ENCODE results near the gene PHF12. TPM values are rescaled to one million over a fixed set of nuclear protein-coding genes. Genes with fewer than 3 reads are reported as not detected.
A peak's percentile ranks its signal among the peaks of the same experiment; 100 is the strongest.

The PHF12 gene
- total and polyA plus RNA-seq, 3 experiments from 2014 or later = 11.6 to 62.1 (median 58.1) TPM

GRCh38 chr17:28972437-28972836 is 21.1 kb upstream of the PHF12 start:
- no peak for DNase-seq
- H3K4me3 Mint-ChIP-seq = no peak overlapping the region
- H3K4me3 ChIP-seq (ENCODE audit: low read length) = no peak overlapping the region
- H3K27me3 ChIP-seq (ENCODE audit: insufficient read depth, low read length, poor library complexity, severe bottlenecking) = no peaks in the 10 kb centered on the region
- H3K9me3 Mint-ChIP-seq = no peaks in the 10 kb centered on the region
- H3K27ac ChIP-seq (ENCODE audit: low read depth, low read length) = no peak overlapping the region
- no peaks in the 10 kb centered on the region for H3K36me3 ChIP-seq (ENCODE audit: insufficient read depth, low read length)
- no peaks in the 10 kb centered on the region for H3K4me1 Mint-ChIP-seq
- no peaks in the 10 kb centered on the region for H3K4me1 ChIP-seq (ENCODE audit: insufficient read depth, low read length)
- H3K9me3 ChIP-seq (ENCODE audit: low read length) = no peaks in the 10 kb centered on the region
- H3K36me3 Mint-ChIP-seq = no peaks in the 10 kb centered on the region
- CTCF ChIA-PET = interaction anchor here (1.2 to 1.7 kb wide), 2 partner anchors 144 kb away, joined by 4 to 10 read pairs; no protein-coding TSS in a partner anchor
- POLR2A ChIA-PET = no interaction called here
- peak overlapping the region in 2 of 8 donors; percentile 16 to 58 for H3K27ac Mint-ChIP-seq
- peaks cover 4 to 9% of the 10 kb centered on the region in 2 donors for H3K27me3 Mint-ChIP-seq

- Histone ChIP-seq H3K27ac (ENCODE audit: low read depth, low read length) (no peak overlapping the region), H3K27me3 (ENCODE audit: insufficient read depth, low read length, poor library complexity, severe bottlenecking) (no peaks in the 10 kb centered on the region), H3K4me3 (ENCODE audit: low read length) (no peak overlapping the region), H3K4me1 (ENCODE audit: insufficient read depth, low read length) (no peaks in the 10 kb centered on the region), H3K9me3 (ENCODE audit: low read length) (no peaks in the 10 kb centered on the region), H3K36me3 (ENCODE audit: insufficient read depth, low read length) (no peaks in the 10 kb centered on the region)
- Mint-ChIP-seq H3K27ac (peak overlapping the region in 3 of 8 donors; percentile 21 to 56 (median 55)), H3K27me3 (peaks cover 4 to 9% of the 10 kb centered on the region in 2 donors), H3K4me3 (no peak overlapping the region), H3K9me3 (no peaks in the 10 kb centered on the region), H3K4me1 (no peaks in the 10 kb centered on the region), H3K36me3 (no peaks in the 10 kb centered on the region)
- ChIA-PET POLR2A (no interaction called here), CTCF (interaction anchor here (4.2 kb wide), 1 partner anchor 146 kb away, joined by 18 read pairs; no protein-coding TSS in a partner anchor)
- DNase-seq = no peak
Observed at GRCh38 chr17:28970879-28971278, 19.6 kb upstream of the PHF12 start.

- POLR2A ChIA-PET = no interaction called here
- no peaks in the 10 kb centered on the region for H3K36me3 Mint-ChIP-seq
Observed at GRCh38 chr17:28969706-28970393, 18.5 kb upstream of the PHF12 start.

GRCh38 chr17:28968914-28969295 is 17.6 kb upstream of the PHF12 start:
- POLR2A ChIA-PET = no interaction called here
- H3K9me3 Mint-ChIP-seq = no peaks in the 10 kb centered on the region
- no peaks in the 10 kb centered on the region for H3K9me3 ChIP-seq (ENCODE audit: low read length)
- H3K4me3 Mint-ChIP-seq = no peak overlapping the region
- no peaks in the 10 kb centered on the region for H3K27me3 ChIP-seq (ENCODE audit: insufficient read depth, low read length, poor library complexity, severe bottlenecking)
- H3K36me3 Mint-ChIP-seq = no peaks in the 10 kb centered on the region
- no peak overlapping the region for H3K27ac ChIP-seq (ENCODE audit: low read depth, low read length)
- H3K4me3 ChIP-seq (ENCODE audit: low read length) = no peak overlapping the region
- no peaks in the 10 kb centered on the region for H3K4me1 ChIP-seq (ENCODE audit: insufficient read depth, low read length)
- peaks cover 4 to 21% of the 10 kb centered on the region in 2 donors for H3K27me3 Mint-ChIP-seq
- peaks cover 0 to 3% (median 0%) of the 10 kb centered on the region in 3 donors for H3K4me1 Mint-ChIP-seq
- peak overlapping the region in 2 of 8 donors; percentile 5 to 38 for H3K27ac Mint-ChIP-seq
- H3K36me3 ChIP-seq (ENCODE audit: insufficient read depth, low read length) = no peaks in the 10 kb centered on the region
- DNase-seq = no peak
- CTCF ChIA-PET = interaction anchor here (2.4 to 4.2 kb wide), 2 partner anchors 143 to 148 kb away, joined by 9 to 18 read pairs; no protein-coding TSS in a partner anchor

More at GRCh38 chr17:28969706-28970393, 18.5 kb upstream of the PHF12 start:
- H3K9me3 ChIP-seq (ENCODE audit: low read length) = no peaks in the 10 kb centered on the region
- no peaks in the 10 kb centered on the region for H3K4me1 ChIP-seq (ENCODE audit: insufficient read depth, low read length)
- Mint-ChIP-seq H3K4me1 (peaks cover 0 to 3% (median 0%) of the 10 kb centered on the region in 3 donors), H3K27ac (peak overlapping the region in 1 of 8 donors; percentile 34), H3K9me3 (no peaks in the 10 kb centered on the region), H3K27me3 (peaks cover 4 to 13% of the 10 kb centered on the region in 2 donors), H3K4me3 (no peak overlapping the region)
- H3K36me3 ChIP-seq (ENCODE audit: insufficient read depth, low read length) = no peaks in the 10 kb centered on the region
- H3K27me3 ChIP-seq (ENCODE audit: insufficient read depth, low read length, poor library complexity, severe bottlenecking) = no peaks in the 10 kb centered on the region
- no peak overlapping the region for H3K27ac ChIP-seq (ENCODE audit: low read depth, low read length)
- no peak overlapping the region for H3K4me3 ChIP-seq (ENCODE audit: low read length)
- CTCF ChIA-PET = interaction anchor here (2.4 to 4.2 kb wide), 2 partner anchors 142 to 147 kb away, joined by 9 to 18 read pairs; no protein-coding TSS in a partner anchor
- no peak for DNase-seq

- DNase-seq = no peak
- H3K9me3 ChIP-seq (ENCODE audit: low read length) = no peaks in the 10 kb centered on the region
- POLR2A ChIA-PET = no interaction called here
- H3K4me3 ChIP-seq (ENCODE audit: low read length) = no peak overlapping the region
- Mint-ChIP-seq H3K4me3 (no peak overlapping the region), H3K4me1 (peaks cover 0 to 3% (median 0%) of the 10 kb centered on the region in 3 donors), H3K27ac (peak overlapping the region in 1 of 8 donors; percentile 38), H3K9me3 (no peaks in the 10 kb centered on the region), H3K36me3 (no peaks in the 10 kb centered on the region), H3K27me3 (peaks cover 4 to 26% of the 10 kb centered on the region in 2 donors)
- no peaks in the 10 kb centered on the region for H3K36me3 ChIP-seq (ENCODE audit: insufficient read depth, low read length)
- no peaks in the 10 kb centered on the region for H3K27me3 ChIP-seq (ENCODE audit: insufficient read depth, low read length, poor library complexity, severe bottlenecking)
- H3K4me1 ChIP-seq (ENCODE audit: insufficient read depth, low read length) = no peaks in the 10 kb centered on the region
- CTCF ChIA-PET = interaction anchor here (2.4 to 4.2 kb wide), 2 partner anchors 144 to 148 kb away, joined by 9 to 18 read pairs; no protein-coding TSS in a partner anchor
- H3K27ac ChIP-seq (ENCODE audit: low read depth, low read length) = no peak overlapping the region
Observed at GRCh38 chr17:28968231-28968913, 17.1 kb upstream of the PHF12 start.

- Histone ChIP-seq H3K4me1 (ENCODE audit: insufficient read depth, low read length) (no peaks in the 10 kb centered on the region), H3K27ac (ENCODE audit: low read depth, low read length) (no peak overlapping the region), H3K4me3 (ENCODE audit: low read length) (no peak overlapping the region), H3K36me3 (ENCODE audit: insufficient read depth, low read length) (no peaks in the 10 kb centered on the region), H3K9me3 (ENCODE audit: low read length) (no peaks in the 10 kb centered on the region), H3K27me3 (ENCODE audit: insufficient read depth, low read length, poor library complexity, severe bottlenecking) (no peaks in the 10 kb centered on the region)
- POLR2A ChIA-PET = no interaction called here
- peaks cover 0 to 3% (median 0%) of the 10 kb centered on the region in 3 donors for H3K4me1 Mint-ChIP-seq
- H3K9me3 Mint-ChIP-seq = no peaks in the 10 kb centered on the region
- no peak overlapping the region for H3K4me3 Mint-ChIP-seq
- H3K27ac Mint-ChIP-seq = no peak overlapping the region
- peaks cover 0 to 2% (median 0%) of the 10 kb centered on the region in 3 donors for H3K36me3 Mint-ChIP-seq
- CTCF ChIA-PET = interaction anchor here (0.9 to 4.2 kb wide), 2 partner anchors 144 to 149 kb away, joined by 3 to 18 read pairs; no protein-coding TSS in a partner anchor
- DNase-seq = peak in 1 of 5 donors; percentile 18
- peaks cover 8 to 26% of the 10 kb centered on the region in 2 donors for H3K27me3 Mint-ChIP-seq
Observed at GRCh38 chr17:28967221-28968135, 16.2 kb upstream of the PHF12 start.

- Mint-ChIP-seq H3K9me3 (no peaks in the 10 kb centered on the region), H3K4me3 (no peak overlapping the region), H3K4me1 (peaks cover 0 to 3% (median 0%) of the 10 kb centered on the region in 3 donors), H3K36me3 (peaks cover 0 to 2% (median 0%) of the 10 kb centered on the region in 3 donors), H3K27me3 (peaks cover 4 to 25% of the 10 kb centered on the region in 2 donors), H3K27ac (no peak overlapping the region)
- ChIA-PET POLR2A (no interaction called here), CTCF (interaction anchor here (1.0 to 5.4 kb wide), 7 partner anchors 12 to 237 kb away, joined by 3 to 136 read pairs (median 17); partner anchors contain the start of gene PHF12)
- H3K9me3 ChIP-seq (ENCODE audit: low read length) = no peaks in the 10 kb centered on the region
- no peak overlapping the region for H3K4me3 ChIP-seq (ENCODE audit: low read length)
- DNase-seq = peak in 1 of 5 donors; percentile 15
- no peaks in the 10 kb centered on the region for H3K4me1 ChIP-seq (ENCODE audit: insufficient read depth, low read length)
- H3K27me3 ChIP-seq (ENCODE audit: insufficient read depth, low read length, poor library complexity, severe bottlenecking) = no peaks in the 10 kb centered on the region
- H3K36me3 ChIP-seq (ENCODE audit: insufficient read depth, low read length) = no peaks in the 10 kb centered on the region
- H3K27ac ChIP-seq (ENCODE audit: low read depth, low read length) = no peak overlapping the region
Observed at GRCh38 chr17:28963841-28964240, 12.5 kb upstream of the PHF12 start.

Measured in CD8-positive, alpha-beta memory T cell (primary cell).